ENCODE results near the gene CETP. TPM values are rescaled to one million over a fixed set of nuclear protein-coding genes. Genes with fewer than 3 reads are reported as not detected.

CETP gene
- total and polyA plus RNA-seq, 12 donors: 0.15 to 2.1 (median 0.31) TPM; not detected in 3

- Histone ChIP-seq H3K27me3 (no peaks in the 10 kb centered on the region), H3K4me1 (peaks cover 0 to 56% (median 0%) of the 10 kb centered on the region in 9 donors), H3K4me3 (no peak overlapping the region), H3K36me3 (peaks cover 0 to 93% (median 5%) of the 10 kb centered on the region in 9 donors), H3K27ac (no peak overlapping the region), H3K9me3 (no peaks in the 10 kb centered on the region)
- 98 to 99% methylated on average over 2 of the region's 2 CpGs for WGBS, 2 donors
- TF ChIP-seq CTCF (IDR thresholded peaks at IDR 0.05): no peak
- intact Hi-C loops (cut with DNase I): loop anchor here in 1 of 10 donors (10.0 kb wide), 1 partner anchor 152 kb away; no protein-coding TSS in a partner anchor
- DNase-seq: no peak
- no peak for ATAC-seq
These were observed 65.3 kb downstream of the CETP start for GRCh38 chr16:57027067-57027466.

- H3K36me3 ChIP-seq: peaks cover 0 to 93% (median 3%) of the 10 kb centered on the region in 9 donors
- peaks cover 0 to 47% (median 0%) of the 10 kb centered on the region in 9 donors for H3K4me1 ChIP-seq
- no peaks in the 10 kb centered on the region for H3K27me3 ChIP-seq
- DNase-seq: no peak
- WGBS, 2 donors: 61 to 70% methylated on average over 4 of the region's 4 CpGs
- TF ChIP-seq CTCF (IDR thresholded peaks at IDR 0.05): no peak
- H3K4me3 ChIP-seq: no peak overlapping the region
- H3K27ac ChIP-seq: peak overlapping the region in 1 of 10 donors; percentile 40
- ATAC-seq: no peak
- H3K9me3 ChIP-seq: no peaks in the 10 kb centered on the region
- intact Hi-C loops (cut with DNase I): loop anchor here in 1 of 10 donors (10.0 kb wide), 1 partner anchor 153 kb away; no protein-coding TSS in a partner anchor
These were observed 66.3 kb downstream of the CETP start for GRCh38 chr16:57028086-57028485.

GRCh38 chr16:57029161-57030160, 67.7 kb downstream of the CETP start:
- ATAC-seq: no peak
- peaks cover 0 to 93% (median 6%) of the 10 kb centered on the region in 9 donors for H3K36me3 ChIP-seq

More at GRCh38 chr16:57029161-57030160, 67.7 kb downstream of the CETP start:
- no peaks in the 10 kb centered on the region for H3K9me3 ChIP-seq
- no peak overlapping the region for H3K27ac ChIP-seq
- WGBS, 2 donors: 93 to 94% methylated on average over 16 of the region's 16 CpGs
- H3K4me3 ChIP-seq: no peak overlapping the region
- DNase-seq: no peak
- no peaks in the 10 kb centered on the region for H3K27me3 ChIP-seq
- H3K4me1 ChIP-seq: peaks cover 0 to 42% (median 0%) of the 10 kb centered on the region in 9 donors
- no peak for TF ChIP-seq CTCF (IDR thresholded peaks at IDR 0.05)
- intact Hi-C loops (cut with DNase I): loop anchor here in 3 of 10 donors (10.0 kb wide), 2 partner anchors 155 to 165 kb away; partner anchors contain the start of gene SLC12A3 (in 2 of the 3)
